Osteocyte (in vitro differentiated cells): ENCODE measurements around the gene CD82. TPM values are rescaled to one million over a fixed set of nuclear protein-coding genes. Genes with fewer than 3 reads are reported as not detected.

Experiments used
- DNase-seq: peaks from one replicate; pipeline ENCODE4 v3.0.0; 2021; ENCODE audit warnings: mixed read lengths; ENCODE audit not compliant: unreplicated experiment; ENCODE audit errors: extremely low spot score
- H3K27ac Mint-ChIP-seq: one replicate; pipeline ENCODE4 v1.8.0; 2021; ENCODE audit warnings: mild to moderate bottlenecking, mixed read lengths; ENCODE audit not compliant: unreplicated experiment
- H3K27me3 Mint-ChIP-seq: one replicate; pipeline ENCODE4 v1.8.0; 2021; ENCODE audit warnings: mixed read lengths; ENCODE audit not compliant: unreplicated experiment
- H3K36me3 Mint-ChIP-seq: one replicate; pipeline ENCODE4 v1.8.0; 2021; ENCODE audit warnings: mixed read lengths; ENCODE audit not compliant: unreplicated experiment
- H3K4me1 Mint-ChIP-seq: one replicate; pipeline ENCODE4 v1.8.0; 2021; ENCODE audit warnings: mixed read lengths; ENCODE audit not compliant: unreplicated experiment
- H3K4me3 Mint-ChIP-seq: one replicate; pipeline ENCODE4 v1.8.0; 2021; ENCODE audit warnings: mild to moderate bottlenecking, moderate library complexity, mixed read lengths; ENCODE audit not compliant: unreplicated experiment
- H3K9me3 Mint-ChIP-seq: one replicate; pipeline ENCODE4 v1.8.0; 2021; ENCODE audit warnings: mixed read lengths; ENCODE audit not compliant: unreplicated experiment
- total RNA-seq: library from RNA; stranded (reverse); gene quantifications from 2 replicates; pipeline ENCODE4 v1.2.1, GENCODE V29; 2021
- TF ChIP-seq, protein P1 (sequence below): fragments of 200-600 bp; sonication (generic); IDR thresholded peaks from 2 replicates; pipeline ENCODE4 v1.5.0; 2021; ENCODE audit warnings: antibody characterized with exemption, mild to moderate bottlenecking, moderate library complexity

The CD82 gene
- total RNA-seq, 1 donor from 2014 or later: 34.6 TPM

GRCh38 chr11:44611687-44612434 is 46.4 kb downstream of the CD82 start:
- no peak overlapping the region for H3K4me3 Mint-ChIP-seq
- no peaks in the 10 kb centered on the region for H3K9me3 Mint-ChIP-seq
- TF ChIP-seq, protein P1, sequence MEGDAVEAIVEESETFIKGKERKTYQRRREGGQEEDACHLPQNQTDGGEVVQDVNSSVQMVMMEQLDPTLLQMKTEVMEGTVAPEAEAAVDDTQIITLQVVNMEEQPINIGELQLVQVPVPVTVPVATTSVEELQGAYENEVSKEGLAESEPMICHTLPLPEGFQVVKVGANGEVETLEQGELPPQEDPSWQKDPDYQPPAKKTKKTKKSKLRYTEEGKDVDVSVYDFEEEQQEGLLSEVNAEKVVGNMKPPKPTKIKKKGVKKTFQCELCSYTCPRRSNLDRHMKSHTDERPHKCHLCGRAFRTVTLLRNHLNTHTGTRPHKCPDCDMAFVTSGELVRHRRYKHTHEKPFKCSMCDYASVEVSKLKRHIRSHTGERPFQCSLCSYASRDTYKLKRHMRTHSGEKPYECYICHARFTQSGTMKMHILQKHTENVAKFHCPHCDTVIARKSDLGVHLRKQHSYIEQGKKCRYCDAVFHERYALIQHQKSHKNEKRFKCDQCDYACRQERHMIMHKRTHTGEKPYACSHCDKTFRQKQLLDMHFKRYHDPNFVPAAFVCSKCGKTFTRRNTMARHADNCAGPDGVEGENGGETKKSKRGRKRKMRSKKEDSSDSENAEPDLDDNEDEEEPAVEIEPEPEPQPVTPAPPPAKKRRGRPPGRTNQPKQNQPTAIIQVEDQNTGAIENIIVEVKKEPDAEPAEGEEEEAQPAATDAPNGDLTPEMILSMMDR: no peak
- DNase-seq: no peak
- H3K27me3 Mint-ChIP-seq: no peaks in the 10 kb centered on the region
- peaks cover 16% of the 10 kb centered on the region for H3K4me1 Mint-ChIP-seq
- H3K27ac Mint-ChIP-seq: no peak overlapping the region
- H3K36me3 Mint-ChIP-seq: peaks cover under 1% of the 10 kb centered on the region

- H3K27ac Mint-ChIP-seq: no peak overlapping the region
- TF ChIP-seq, protein P1: no peak
- H3K9me3 Mint-ChIP-seq: no peaks in the 10 kb centered on the region
- H3K4me3 Mint-ChIP-seq: no peak overlapping the region
- no peaks in the 10 kb centered on the region for H3K27me3 Mint-ChIP-seq
- no peak for DNase-seq
- peaks cover 11% of the 10 kb centered on the region for H3K4me1 Mint-ChIP-seq
- no peaks in the 10 kb centered on the region for H3K36me3 Mint-ChIP-seq
Observed at GRCh38 chr11:44613153-44613552, 47.7 kb downstream of the CD82 start.

DNA sequence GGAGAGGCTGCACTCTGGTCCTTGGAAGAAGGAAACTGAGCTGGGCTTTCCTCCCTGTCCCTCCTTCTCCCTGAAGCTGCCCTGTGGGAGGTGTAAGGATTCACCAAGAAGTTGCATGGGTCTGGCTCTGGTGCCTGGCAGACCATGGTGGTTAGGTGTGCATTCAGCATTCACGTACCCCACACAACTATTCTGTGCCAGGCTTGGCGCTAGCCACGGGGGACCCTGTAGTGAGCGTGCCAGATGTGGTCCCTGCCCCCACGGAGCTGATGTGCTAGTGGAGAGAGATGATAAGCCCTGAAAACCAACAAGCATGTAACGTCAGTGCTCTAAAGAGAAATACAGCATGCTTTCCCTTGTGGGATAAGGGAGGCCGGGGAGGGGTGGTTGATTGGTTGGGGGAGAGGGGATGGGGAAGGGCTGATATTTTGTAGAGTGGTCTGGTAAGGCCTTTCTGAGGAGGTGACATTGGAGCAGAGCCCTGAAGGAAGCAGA is 48.9 kb downstream of the CD82 start:
- no peak overlapping the region for H3K27ac Mint-ChIP-seq
- no peaks in the 10 kb centered on the region for H3K9me3 Mint-ChIP-seq
- no peak overlapping the region for H3K4me3 Mint-ChIP-seq
- H3K4me1 Mint-ChIP-seq: peaks cover 2% of the 10 kb centered on the region
- H3K36me3 Mint-ChIP-seq: no peaks in the 10 kb centered on the region
- DNase-seq: no peak
- H3K27me3 Mint-ChIP-seq: no peaks in the 10 kb centered on the region
- TF ChIP-seq, protein P1: no peak

GRCh38 chr11:44615041-44615755 is 49.7 kb downstream of the CD82 start:
- no peak for DNase-seq

More at GRCh38 chr11:44615041-44615755, 49.7 kb downstream of the CD82 start:
- no peak overlapping the region for H3K27ac Mint-ChIP-seq
- no peaks in the 10 kb centered on the region for H3K27me3 Mint-ChIP-seq
- H3K4me3 Mint-ChIP-seq: no peak overlapping the region
- TF ChIP-seq, protein P1: no peak
- no peaks in the 10 kb centered on the region for H3K36me3 Mint-ChIP-seq
- H3K4me1 Mint-ChIP-seq: peaks cover 2% of the 10 kb centered on the region
- H3K9me3 Mint-ChIP-seq: no peaks in the 10 kb centered on the region
